ENCODE data around the gene MIOS.

DNA sequence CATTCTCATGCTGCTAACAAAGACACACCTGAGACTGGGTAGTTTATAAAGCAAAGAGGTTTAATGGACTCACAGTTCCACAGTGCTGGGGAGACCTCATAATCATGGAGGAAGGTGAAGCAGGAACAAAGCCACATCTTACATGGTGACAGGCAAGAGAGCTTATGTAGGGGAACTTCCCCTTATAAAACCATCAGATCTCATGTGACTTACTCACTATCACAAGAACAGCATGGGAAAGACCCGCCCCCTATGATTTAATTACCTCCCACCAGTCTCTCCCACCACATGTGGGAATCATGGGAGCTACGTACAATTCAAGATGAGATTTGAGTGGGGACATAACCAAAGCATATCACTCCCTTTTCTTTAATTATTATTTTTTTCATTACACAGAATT lies 47.6 kb upstream of the MIOS start:
- no peak for TF ChIP-seq EZH2 (IDR thresholded peaks at IDR 0.05; ENCODE audit: low read length, unreplicated experiment)
- no peak for TF ChIP-seq CTCF (conservative IDR thresholded peaks at IDR 0.05; ENCODE audit: low read depth, low read length)
